ENCODE results near the gene SMTNL1.

Gene SMTNL1

GRCh38 chr11:57523419-57523818 is 14.0 kb upstream of the SMTNL1 start:
- H2AK5ac ChIP-seq (ENCODE audit: low read depth, low read length) = no peak overlapping the region
- no peak overlapping the region for H2AFZ ChIP-seq (ENCODE audit: low read length)
- no peaks in the 10 kb centered on the region for H3K9me3 ChIP-seq (replicated peaks in 1 of 2; ENCODE audit: control insufficient read depth in 2 of 2, insufficient read depth in 1 of 2, low read depth in 1 of 2, low read length in 2 of 2)
- DNase-seq (ENCODE audit: low spot score) = no peak
- no peaks in the 10 kb centered on the region for H3K79me1 ChIP-seq (ENCODE audit: low read depth, low read length)
- no peak overlapping the region for H3K4me3 ChIP-seq (ENCODE audit: low read length in 2 of 2)
- H3K27ac ChIP-seq (replicated peaks; ENCODE audit: low read length) = no peak overlapping the region
- H3K4ac ChIP-seq (ENCODE audit: low read length) = no peak overlapping the region
- H2BK15ac ChIP-seq (ENCODE audit: low read length) = no peak overlapping the region
- no peak overlapping the region for H3K23ac ChIP-seq (ENCODE audit: low read depth, low read length, poor library complexity)
- H3K9ac ChIP-seq (ENCODE audit: low read depth, low read length, poor library complexity) = no peak overlapping the region
- H3K14ac ChIP-seq (ENCODE audit: low read length) = no peak overlapping the region
- H2BK12ac ChIP-seq (ENCODE audit: low read length) = no peak overlapping the region
- H4K8ac ChIP-seq (ENCODE audit: low read depth, low read length) = no peak overlapping the region
- H2BK120ac ChIP-seq (ENCODE audit: low read depth, low read length) = no peak overlapping the region
- H3K4me2 ChIP-seq (ENCODE audit: insufficient read depth, low read length, poor library complexity, severe bottlenecking) = no peak overlapping the region
- no CpG with 5 or more reads among the region's 4 CpGs for WGBS, 2 donors (ENCODE audit: extremely low coverage in 2 of 2, insufficient read length in 2 of 2, insufficient replicate concordance in 1 of 2)
- H2BK5ac ChIP-seq (ENCODE audit: low read length) = no peak overlapping the region
- no peak overlapping the region for H4K91ac ChIP-seq (ENCODE audit: low read depth, low read length, poor library complexity)
- no peaks in the 10 kb centered on the region for H3K4me1 ChIP-seq (ENCODE audit: control insufficient read depth in 2 of 2, insufficient read depth in 1 of 2, low read depth in 1 of 2, low read length in 2 of 2)
- H3K36me3 ChIP-seq (replicated peaks in 1 of 2; ENCODE audit: control insufficient read depth in 2 of 2, insufficient read depth in 2 of 2, low read length in 2 of 2) = peaks cover 3 to 22% of the 10 kb centered on the region in 2 donors
- H3K27me3 ChIP-seq (ENCODE audit: control insufficient read depth in 3 of 3, insufficient read depth in 3 of 3, low read depth in 1 of 3, low read length in 3 of 3) = no peaks in the 10 kb centered on the region
- no peak overlapping the region for H3K18ac ChIP-seq (ENCODE audit: low read length)

- DNase-seq (ENCODE audit: low spot score) = peak; percentile 74
- H2BK5ac ChIP-seq (ENCODE audit: low read length) = no peak overlapping the region
- no CpG with 5 or more reads among the region's 7 CpGs for WGBS, 2 donors (ENCODE audit: extremely low coverage in 2 of 2, insufficient read length in 2 of 2, insufficient replicate concordance in 1 of 2)
Observed at GRCh38 chr11:57527056-57527631, 10.3 kb upstream of the SMTNL1 start.

GRCh38 chr11:57529012-57529411 is 8.4 kb upstream of the SMTNL1 start:
- Histone ChIP-seq H4K8ac (ENCODE audit: low read depth, low read length) (no peak overlapping the region), H2AK5ac (ENCODE audit: low read depth, low read length) (no peak overlapping the region), H3K4me2 (ENCODE audit: insufficient read depth, low read length, poor library complexity, severe bottlenecking) (no peak overlapping the region), H3K9ac (ENCODE audit: low read depth, low read length, poor library complexity) (no peak overlapping the region), H3K27ac (replicated peaks; ENCODE audit: low read length) (no peak overlapping the region), H2BK12ac (ENCODE audit: low read length) (no peak overlapping the region), H4K91ac (ENCODE audit: low read depth, low read length, poor library complexity) (no peak overlapping the region), H3K4me3 (ENCODE audit: low read length in 2 of 2) (no peak overlapping the region), H2BK120ac (ENCODE audit: low read depth, low read length) (no peak overlapping the region), H3K4ac (ENCODE audit: low read length) (no peak overlapping the region), H3K4me1 (ENCODE audit: control insufficient read depth in 2 of 2, insufficient read depth in 1 of 2, low read depth in 1 of 2, low read length in 2 of 2) (peaks cover 3 to 7% of the 10 kb centered on the region in 2 donors), H2BK5ac (ENCODE audit: low read length) (no peak overlapping the region), H3K23ac (ENCODE audit: low read depth, low read length, poor library complexity) (no peak overlapping the region), H2AFZ (ENCODE audit: low read length) (no peak overlapping the region), H3K9me3 (replicated peaks in 1 of 2; ENCODE audit: control insufficient read depth in 2 of 2, insufficient read depth in 1 of 2, low read depth in 1 of 2, low read length in 2 of 2) (no peaks in the 10 kb centered on the region), H3K79me1 (ENCODE audit: low read depth, low read length) (peaks cover 8% of the 10 kb centered on the region), H3K27me3 (ENCODE audit: control insufficient read depth in 3 of 3, insufficient read depth in 3 of 3, low read depth in 1 of 3, low read length in 3 of 3) (no peaks in the 10 kb centered on the region), H2BK15ac (ENCODE audit: low read length) (no peak overlapping the region), H3K18ac (ENCODE audit: low read length) (no peak overlapping the region), H3K14ac (ENCODE audit: low read length) (no peak overlapping the region), H3K36me3 (replicated peaks in 1 of 2; ENCODE audit: control insufficient read depth in 2 of 2, insufficient read depth in 2 of 2, low read length in 2 of 2) (peaks cover 8 to 36% of the 10 kb centered on the region in 2 donors)
- DNase-seq (ENCODE audit: low spot score) = no peak

More at GRCh38 chr11:57527056-57527631, 10.3 kb upstream of the SMTNL1 start:
- H3K4ac ChIP-seq (ENCODE audit: low read length) = no peak overlapping the region
- no peak overlapping the region for H3K23ac ChIP-seq (ENCODE audit: low read depth, low read length, poor library complexity)
- no peaks in the 10 kb centered on the region for H3K9me3 ChIP-seq (replicated peaks in 1 of 2; ENCODE audit: control insufficient read depth in 2 of 2, insufficient read depth in 1 of 2, low read depth in 1 of 2, low read length in 2 of 2)
- no peak overlapping the region for H4K8ac ChIP-seq (ENCODE audit: low read depth, low read length)
- no peak overlapping the region for H2BK12ac ChIP-seq (ENCODE audit: low read length)
- H3K79me1 ChIP-seq (ENCODE audit: low read depth, low read length) = peaks cover 8% of the 10 kb centered on the region
- peaks cover 3 to 7% of the 10 kb centered on the region in 2 donors for H3K4me1 ChIP-seq (ENCODE audit: control insufficient read depth in 2 of 2, insufficient read depth in 1 of 2, low read depth in 1 of 2, low read length in 2 of 2)
- H3K18ac ChIP-seq (ENCODE audit: low read length) = no peak overlapping the region
- no peak overlapping the region for H2AFZ ChIP-seq (ENCODE audit: low read length)
- no peak overlapping the region for H2BK120ac ChIP-seq (ENCODE audit: low read depth, low read length)
- H3K14ac ChIP-seq (ENCODE audit: low read length) = no peak overlapping the region
- no peak overlapping the region for H3K27ac ChIP-seq (replicated peaks; ENCODE audit: low read length)
- H2AK5ac ChIP-seq (ENCODE audit: low read depth, low read length) = no peak overlapping the region
- no peak overlapping the region for H3K4me2 ChIP-seq (ENCODE audit: insufficient read depth, low read length, poor library complexity, severe bottlenecking)
- H3K36me3 ChIP-seq (replicated peaks in 1 of 2; ENCODE audit: control insufficient read depth in 2 of 2, insufficient read depth in 2 of 2, low read length in 2 of 2) = peaks cover 8 to 36% of the 10 kb centered on the region in 2 donors
- H3K4me3 ChIP-seq (ENCODE audit: low read length in 2 of 2) = no peak overlapping the region
- no peak overlapping the region for H4K91ac ChIP-seq (ENCODE audit: low read depth, low read length, poor library complexity)
- no peaks in the 10 kb centered on the region for H3K27me3 ChIP-seq (ENCODE audit: control insufficient read depth in 3 of 3, insufficient read depth in 3 of 3, low read depth in 1 of 3, low read length in 3 of 3)
- H2BK15ac ChIP-seq (ENCODE audit: low read length) = no peak overlapping the region
- H3K9ac ChIP-seq (ENCODE audit: low read depth, low read length, poor library complexity) = no peak overlapping the region

GRCh38 chr11:57530215-57530595 is 7.2 kb upstream of the SMTNL1 start:
- Histone ChIP-seq H2AFZ (ENCODE audit: low read length) (peak overlapping the region; percentile 89), H3K27ac (replicated peaks; ENCODE audit: low read length) (no peak overlapping the region), H3K18ac (ENCODE audit: low read length) (no peak overlapping the region), H3K4me1 (ENCODE audit: control insufficient read depth in 2 of 2, insufficient read depth in 1 of 2, low read depth in 1 of 2, low read length in 2 of 2) (peaks cover 3 to 7% of the 10 kb centered on the region in 2 donors), H2AK5ac (ENCODE audit: low read depth, low read length) (no peak overlapping the region), H3K27me3 (ENCODE audit: control insufficient read depth in 3 of 3, insufficient read depth in 3 of 3, low read depth in 1 of 3, low read length in 3 of 3) (no peaks in the 10 kb centered on the region), H3K4me3 (ENCODE audit: low read length in 2 of 2) (peak overlapping the region; percentile 85 to 98), H2BK5ac (ENCODE audit: low read length) (no peak overlapping the region), H2BK12ac (ENCODE audit: low read length) (no peak overlapping the region), H3K4ac (ENCODE audit: low read length) (no peak overlapping the region), H2BK15ac (ENCODE audit: low read length) (no peak overlapping the region), H3K4me2 (ENCODE audit: insufficient read depth, low read length, poor library complexity, severe bottlenecking) (peak overlapping the region; percentile 69), H2BK120ac (ENCODE audit: low read depth, low read length) (no peak overlapping the region), H4K91ac (ENCODE audit: low read depth, low read length, poor library complexity) (no peak overlapping the region), H3K9me3 (replicated peaks in 1 of 2; ENCODE audit: control insufficient read depth in 2 of 2, insufficient read depth in 1 of 2, low read depth in 1 of 2, low read length in 2 of 2) (no peaks in the 10 kb centered on the region), H3K79me1 (ENCODE audit: low read depth, low read length) (peaks cover 8% of the 10 kb centered on the region), H4K8ac (ENCODE audit: low read depth, low read length) (no peak overlapping the region), H3K14ac (ENCODE audit: low read length) (no peak overlapping the region), H3K23ac (ENCODE audit: low read depth, low read length, poor library complexity) (no peak overlapping the region), H3K9ac (ENCODE audit: low read depth, low read length, poor library complexity) (peak overlapping the region; percentile 81), H3K36me3 (replicated peaks in 1 of 2; ENCODE audit: control insufficient read depth in 2 of 2, insufficient read depth in 2 of 2, low read length in 2 of 2) (peaks cover 8 to 30% of the 10 kb centered on the region in 2 donors)
- no CpG with 5 or more reads among the region's 17 CpGs for WGBS, 2 donors (ENCODE audit: extremely low coverage in 2 of 2, insufficient read length in 2 of 2, insufficient replicate concordance in 1 of 2)
- no peak for DNase-seq (ENCODE audit: low spot score)
